GM21390 (cell line): ENCODE results near the gene ST3GAL3.
"Not testable (repeated sequence)": the region's sequence is repeated elsewhere in the genome, so short reads cannot be mapped to it uniquely, and the experiment has no call there.

Experiments used
- ATAC-seq: cut with Tn5 transposase; IDR thresholded peaks from one replicate; pipeline ENCODE4 v1.9.1; 2021; ENCODE audit not compliant: unreplicated experiment

Gene ST3GAL3

DNA sequence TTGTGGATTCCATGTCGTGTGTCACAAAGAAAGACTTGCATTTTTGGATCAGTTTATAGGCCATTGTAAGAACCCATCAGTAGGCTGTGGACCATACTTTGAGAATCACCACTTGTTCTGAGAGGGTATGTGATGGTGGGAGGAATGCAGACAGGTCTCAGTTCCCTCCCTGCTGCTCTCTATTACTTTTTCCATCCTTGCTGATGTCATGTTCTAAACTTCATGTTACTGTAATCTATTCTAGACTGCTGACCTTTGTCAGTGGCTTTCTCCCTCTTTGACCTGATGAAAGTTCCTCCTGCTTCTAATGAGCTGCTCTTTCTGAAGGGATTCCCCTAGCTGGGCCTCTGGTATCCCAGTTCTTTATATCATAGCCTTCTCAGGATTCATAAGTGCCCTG is 46.1 kb downstream of the ST3GAL3 start:
- no peak for ATAC-seq

DNA sequence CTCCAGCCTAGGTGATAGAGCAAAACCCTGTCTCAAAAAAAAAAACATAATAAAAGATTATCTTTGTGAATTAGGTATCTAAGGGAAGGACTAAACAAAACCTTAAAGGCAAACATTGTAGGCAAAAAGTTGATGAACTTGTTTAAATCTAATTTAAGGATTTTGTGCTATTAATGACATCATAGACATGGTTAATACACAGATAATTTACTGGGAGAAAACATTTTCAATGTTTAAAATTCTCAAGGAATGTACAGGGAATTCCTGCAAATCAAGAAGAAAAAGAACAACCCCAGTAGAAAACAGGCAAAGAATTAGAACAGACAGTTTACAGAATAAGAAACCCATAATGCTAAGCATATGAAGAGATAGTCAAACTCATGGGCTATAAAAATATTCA is 47.6 kb downstream of the ST3GAL3 start:
- ATAC-seq, result no peak

DNA sequence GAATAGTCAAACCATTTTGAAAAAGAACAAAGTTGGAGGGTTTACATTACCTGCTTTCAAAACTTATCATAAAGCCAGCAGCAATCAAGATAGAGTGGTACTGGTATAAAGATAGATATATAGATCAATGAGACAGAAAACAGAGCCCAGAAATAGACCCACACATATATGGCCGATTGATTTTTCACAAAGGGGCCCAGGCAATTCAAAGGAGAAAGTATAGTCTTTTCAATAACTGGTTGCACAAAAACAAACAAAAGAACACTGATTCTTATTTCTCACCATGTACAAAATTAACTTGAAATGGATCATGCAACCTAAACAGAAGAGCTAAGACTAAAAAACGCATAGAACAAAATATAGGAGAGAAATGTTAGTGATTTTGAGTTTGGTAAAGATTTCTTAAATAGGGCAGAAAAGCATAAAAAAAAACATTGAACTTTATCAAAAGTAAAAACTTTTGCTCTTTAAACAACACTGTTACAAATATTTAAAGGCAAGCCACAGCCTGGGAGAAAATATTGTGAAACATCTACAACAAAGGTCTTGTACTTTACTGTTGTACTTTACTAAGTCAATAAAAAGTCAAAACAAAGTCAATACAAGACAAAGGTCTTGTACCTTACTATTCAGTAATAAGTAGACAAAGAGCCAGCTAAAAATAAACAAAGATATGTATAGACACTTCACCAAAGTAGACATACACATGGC is 50.2 kb downstream of the ST3GAL3 start:
- ATAC-seq, result no peak

DNA sequence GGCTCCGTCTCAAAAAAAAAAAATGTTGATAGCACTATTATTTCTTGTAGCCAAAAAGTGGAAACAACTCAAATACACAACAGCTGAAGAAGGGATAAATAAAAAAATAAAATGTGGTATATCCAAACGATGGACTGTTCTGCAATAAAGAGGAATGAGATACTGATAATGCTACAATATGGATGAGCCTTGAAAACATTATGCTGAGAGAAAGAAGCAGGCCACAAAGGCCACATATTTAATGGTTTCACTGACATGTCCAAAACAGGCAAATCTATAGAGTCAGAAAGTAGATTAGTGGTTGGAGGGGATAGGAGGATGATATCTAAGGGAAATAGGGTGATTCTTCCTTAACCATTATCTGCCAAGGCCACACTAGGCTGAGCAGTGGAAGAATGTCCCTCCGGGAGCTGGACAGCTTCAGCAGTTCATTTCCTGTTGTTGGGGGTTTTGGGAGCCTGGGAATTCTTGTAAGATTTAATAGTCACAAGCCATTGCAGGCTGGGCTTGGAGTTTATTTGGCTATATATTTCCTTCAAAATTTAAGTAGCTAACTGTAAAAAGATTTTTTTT is 53.5 kb downstream of the ST3GAL3 start:
- ATAC-seq, result no peak

DNA sequence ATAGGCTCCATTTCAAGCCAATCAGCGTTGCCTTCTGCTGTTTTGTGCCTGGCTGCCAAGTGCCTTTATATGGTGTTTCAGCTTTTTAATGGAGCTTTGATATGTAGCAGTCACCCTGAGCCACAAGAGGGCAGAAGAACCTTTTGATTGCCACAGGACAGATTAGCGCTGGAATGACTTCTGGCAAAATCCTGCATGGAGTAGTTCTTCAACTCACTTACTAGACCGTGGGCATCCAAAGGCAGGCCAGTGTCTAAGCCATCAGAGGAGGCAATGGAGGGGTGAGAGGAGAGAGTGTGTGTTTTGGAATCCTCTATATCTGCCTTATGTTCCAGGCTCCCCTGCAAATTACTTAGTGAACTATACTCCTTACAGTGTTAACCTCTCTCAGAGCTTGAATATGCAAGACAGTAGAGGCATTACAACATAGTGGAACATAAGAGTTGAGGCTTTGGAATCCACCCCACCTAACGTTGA is 56.2 kb downstream of the ST3GAL3 start:
- no peak for ATAC-seq

DNA sequence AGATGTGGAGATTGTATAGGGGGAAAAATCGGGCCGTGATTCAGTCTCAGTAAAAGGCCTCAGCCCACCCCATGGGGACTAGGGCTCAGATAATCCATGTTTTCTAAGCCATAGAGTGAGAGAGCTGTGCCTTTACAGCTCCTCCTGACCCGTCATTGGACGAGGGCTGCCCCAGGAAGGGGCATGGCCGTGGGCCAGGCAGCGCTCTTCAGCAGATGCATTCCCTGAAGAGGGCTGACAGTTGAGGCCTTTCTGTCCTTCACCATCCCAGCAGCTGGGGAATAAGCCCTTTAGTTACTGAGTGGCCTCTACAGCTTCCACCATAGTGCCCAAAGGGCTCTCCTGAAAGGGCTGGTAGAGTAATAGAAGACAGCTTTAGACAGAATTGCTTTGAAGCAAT is 57.2 kb downstream of the ST3GAL3 start:
- ATAC-seq, result no peak

DNA sequence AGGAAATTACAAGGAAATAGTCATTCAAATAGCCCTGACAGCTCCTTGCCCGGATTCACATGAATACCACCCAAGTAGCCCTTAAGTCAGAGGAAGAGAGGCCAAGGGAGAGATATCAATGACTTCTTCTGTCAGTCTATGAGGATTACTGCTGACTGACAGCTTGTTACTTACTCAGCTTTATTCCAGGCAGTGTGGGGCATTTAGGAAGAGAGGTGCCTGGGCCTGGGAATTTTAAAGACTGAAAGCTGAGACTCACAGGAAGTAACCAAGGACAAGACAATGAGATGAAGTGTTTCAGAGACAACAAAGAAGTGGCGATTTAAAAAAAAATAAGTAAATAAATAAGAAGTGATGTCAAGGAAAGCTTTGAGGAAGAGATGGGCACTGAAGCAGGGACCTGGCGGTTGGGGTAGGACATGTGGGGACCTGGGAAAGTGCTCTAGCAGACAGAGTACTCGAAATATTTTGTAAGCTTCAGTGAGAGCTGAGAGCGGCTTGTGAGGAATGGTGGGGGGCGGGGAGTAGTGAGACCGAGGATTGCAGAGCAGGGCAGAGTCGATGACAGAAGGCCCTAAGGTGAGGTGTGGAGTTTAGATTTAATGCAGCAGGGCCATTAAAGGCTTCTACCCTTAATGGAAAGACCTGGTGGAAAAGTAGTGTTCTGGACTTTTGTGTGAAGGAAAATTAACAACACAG is 58.9 kb downstream of the ST3GAL3 start:
- no peak for ATAC-seq

DNA sequence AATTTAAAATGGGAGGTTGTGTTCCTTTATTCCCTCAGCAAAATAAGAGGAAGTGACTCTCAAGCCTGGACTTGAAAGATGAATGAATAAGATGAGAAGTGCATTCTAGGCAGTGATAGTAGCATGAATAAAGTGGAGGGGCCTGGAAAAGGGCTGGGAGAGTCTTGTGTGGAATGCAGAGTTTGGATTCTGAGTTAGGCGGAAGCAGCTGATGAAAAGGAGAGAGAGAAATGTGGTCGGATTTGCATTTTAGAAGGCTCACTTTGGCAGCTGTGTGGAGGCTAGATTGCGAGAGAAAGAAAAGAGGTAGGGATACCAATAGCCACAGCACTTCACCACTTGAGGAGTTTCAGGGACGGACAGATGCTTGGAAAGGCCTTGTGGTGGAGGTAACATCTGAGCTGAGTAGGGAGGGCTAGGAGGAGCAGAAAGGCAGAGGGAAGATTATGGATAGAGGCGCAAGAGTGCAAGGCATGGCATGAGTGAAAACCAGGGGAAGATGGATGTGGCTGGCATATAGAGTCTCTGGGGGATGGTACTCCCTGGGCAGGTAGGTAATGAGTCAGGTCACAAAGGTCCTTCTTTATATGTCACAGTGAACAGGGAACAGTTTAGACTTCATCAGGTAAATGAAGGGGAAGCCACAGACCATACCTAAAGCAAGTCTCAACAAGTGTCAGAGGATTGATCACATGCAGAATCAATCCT is 59.6 kb downstream of the ST3GAL3 start:
- ATAC-seq, result no peak

DNA sequence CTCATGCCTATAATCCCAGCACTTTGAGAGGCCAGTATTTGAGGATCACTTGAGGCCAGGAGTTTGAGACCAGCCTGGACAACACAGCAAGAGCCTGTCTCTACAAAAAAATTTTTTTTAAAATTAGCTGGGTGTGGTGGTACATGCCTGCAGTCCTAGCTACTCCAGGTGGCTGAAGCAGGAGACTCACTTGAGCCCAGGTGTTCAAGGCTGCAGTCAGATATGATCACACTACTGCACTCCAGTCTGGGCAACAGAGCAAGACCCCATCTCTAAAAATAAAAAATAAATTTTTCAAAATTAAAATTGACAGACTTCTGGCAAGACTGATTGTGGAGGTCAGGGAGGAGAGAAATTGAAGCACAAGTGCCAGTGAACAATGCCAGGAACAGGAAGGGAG is 60.8 kb downstream of the ST3GAL3 start:
- no peak for ATAC-seq

DNA sequence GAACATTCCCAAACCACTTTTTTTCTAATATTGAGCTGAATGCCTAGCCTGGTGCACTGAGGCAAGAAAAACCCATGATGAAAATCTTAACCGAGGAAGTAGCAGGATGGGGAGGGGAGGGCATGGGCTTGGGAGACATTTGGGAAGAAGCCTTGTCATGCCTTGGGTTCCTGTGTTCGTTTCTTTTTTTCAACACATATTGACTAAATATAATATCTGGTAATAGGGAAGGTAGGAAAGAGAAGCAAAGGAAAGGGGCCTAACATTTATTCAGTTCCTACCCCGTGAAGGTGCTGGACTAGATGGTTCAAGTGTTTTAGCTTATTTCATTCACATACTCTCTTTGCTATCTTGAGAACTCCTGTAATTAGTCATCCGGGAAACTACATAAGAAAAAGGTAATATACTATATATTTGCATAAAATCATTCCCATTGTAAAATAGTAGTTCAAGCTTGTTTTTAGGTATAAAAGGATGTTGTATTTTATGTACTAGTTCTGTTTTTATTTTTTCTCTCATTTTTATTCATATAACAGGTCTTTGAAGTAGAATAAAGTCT is 62.1 kb downstream of the ST3GAL3 start:
- ATAC-seq, result no peak

DNA sequence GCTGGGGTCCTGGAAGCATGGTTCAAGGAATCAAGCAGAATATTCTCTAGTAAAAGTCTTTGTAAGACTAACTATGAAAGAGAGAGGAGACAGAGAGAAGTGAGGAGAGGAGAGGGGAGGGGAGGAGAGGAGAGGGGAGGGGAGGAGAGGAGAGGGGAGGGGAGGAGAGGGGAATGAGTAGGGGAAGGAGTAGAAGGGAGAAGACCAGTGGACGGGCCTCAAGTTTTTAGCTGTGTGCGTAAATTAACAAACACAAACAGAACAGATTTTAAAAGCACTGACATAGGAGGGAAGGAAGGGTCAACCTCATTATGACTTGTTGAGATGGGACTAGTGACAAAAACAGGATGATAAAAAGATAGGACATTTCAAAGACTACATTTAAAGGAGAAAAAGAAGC is 62.8 kb downstream of the ST3GAL3 start:
- ATAC-seq, result no peak

DNA sequence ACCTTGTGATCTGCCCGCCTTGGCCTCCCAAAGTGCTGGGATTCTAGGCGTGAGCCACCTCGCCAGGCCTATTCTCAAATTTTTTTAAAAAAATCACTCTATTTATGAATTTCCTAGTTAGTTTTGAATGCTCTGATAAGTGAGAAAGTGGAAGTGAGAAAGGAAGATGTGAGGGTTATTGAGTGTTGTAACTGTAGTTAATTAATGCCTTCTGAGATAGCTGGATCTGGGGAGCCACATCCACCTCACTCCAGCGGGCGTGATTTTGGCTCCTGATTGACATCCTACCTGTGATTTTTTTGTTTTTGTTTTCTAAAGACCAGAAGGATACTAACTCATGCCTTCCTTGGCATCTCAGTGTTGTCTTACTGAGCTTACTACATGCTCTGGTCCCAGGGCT is 65.6 kb downstream of the ST3GAL3 start:
- no peak for ATAC-seq

DNA sequence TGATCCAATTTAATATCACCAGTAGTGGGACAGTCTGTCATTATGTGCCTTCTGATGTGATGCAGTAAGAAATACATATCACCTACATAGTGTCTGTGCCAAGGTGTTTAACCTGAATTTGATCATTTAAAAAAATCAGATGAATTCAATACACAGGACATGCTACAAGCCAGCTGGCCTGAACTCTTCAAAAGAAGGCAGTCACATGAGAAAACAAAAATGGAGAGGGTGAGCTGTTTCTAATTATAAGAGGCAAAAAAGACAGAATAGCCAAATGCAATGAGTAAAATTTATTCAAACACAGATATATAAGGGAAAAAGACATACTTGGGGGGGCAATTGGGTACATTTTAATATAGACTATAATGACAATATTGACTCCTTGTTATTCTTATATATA is 66.5 kb downstream of the ST3GAL3 start:
- ATAC-seq, result no peak

DNA sequence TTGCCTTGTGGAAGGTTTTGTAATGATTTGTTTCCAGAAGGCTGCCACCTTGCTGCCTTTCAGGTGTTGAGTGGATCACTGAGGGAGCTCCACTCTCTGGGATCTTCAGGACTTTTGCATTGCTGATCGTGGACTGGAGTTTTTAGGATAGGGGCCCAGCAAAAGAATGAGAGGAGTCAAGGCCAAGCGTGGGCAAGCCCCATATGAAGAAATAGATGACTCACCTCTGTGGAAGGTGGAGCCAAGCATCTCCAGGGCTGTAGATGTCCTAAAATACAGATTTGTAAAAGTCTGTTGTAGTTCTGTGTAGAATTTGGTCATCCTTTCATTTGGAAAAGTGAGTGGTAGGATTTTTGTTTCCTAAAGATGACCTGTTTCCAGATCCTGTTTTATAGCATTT is 67.0 kb downstream of the ST3GAL3 start:
- ATAC-seq, result no peak

DNA sequence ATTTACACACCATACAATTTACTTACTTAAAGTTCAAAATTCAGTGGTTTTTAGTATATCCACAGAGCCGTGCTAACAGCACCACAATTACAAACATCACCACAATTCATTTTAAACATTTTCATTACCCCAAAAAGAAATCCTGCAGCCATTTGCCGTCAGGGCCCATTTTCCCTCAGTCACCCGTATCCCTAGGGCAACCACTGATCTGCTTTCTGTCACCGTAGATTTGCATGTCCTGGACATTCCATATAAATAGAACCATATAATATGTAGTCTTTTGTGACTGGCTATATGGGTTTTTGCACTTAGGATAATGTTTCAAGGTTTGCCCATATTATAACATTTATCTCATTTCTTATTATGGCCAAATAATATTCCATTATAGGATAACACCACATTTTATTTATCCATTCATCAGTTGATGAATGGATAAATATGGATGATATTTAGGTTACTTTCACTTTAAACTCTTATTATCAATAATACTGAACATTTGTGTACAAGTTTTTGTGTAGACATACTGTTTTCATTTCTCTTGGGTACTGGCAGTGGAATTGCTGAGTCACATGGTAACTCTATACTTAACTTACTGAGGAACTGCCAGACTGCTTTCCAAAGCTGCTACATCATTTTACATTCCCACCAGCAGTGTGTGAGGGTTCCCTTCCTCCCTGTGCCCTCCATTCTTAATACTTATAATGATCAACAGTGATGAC is 68.9 kb downstream of the ST3GAL3 start:
- no peak for ATAC-seq

DNA sequence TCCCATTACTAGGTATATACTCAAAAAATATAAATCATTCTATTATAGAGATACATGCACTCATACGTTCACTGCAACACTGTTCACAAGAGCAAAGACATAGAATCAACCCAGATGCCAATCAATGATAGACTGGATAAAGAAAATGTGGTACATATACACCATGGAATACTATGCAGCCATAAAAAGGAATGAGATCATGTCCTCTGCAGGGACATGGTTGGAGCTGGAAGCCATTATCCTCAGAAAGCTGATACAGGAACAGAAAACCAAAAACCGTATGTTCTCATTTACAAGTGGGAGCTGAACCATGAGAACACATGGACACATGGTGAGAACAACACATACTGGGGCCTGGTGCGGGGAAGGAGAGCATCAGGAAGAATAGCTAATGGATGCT is 70.6 kb downstream of the ST3GAL3 start:
- not testable (repeated sequence) for ATAC-seq

DNA sequence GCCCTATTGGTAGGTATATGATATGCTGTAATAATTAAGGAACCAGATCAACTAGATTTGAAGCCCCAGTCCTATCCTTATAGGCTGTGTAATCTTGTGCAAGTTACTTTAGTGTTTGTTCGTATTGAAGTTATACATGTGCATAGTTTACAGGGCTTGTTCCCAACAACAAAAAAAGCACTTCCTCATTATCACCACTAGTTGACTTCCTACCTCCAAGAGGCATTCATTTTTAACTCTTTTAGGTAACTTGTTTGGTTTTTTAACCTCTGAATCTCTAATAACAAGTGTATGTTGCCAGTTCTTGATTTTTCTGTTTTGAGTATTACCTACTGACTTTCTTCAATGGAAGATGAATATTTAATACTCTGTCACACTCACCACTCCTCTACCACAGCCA is 71.9 kb downstream of the ST3GAL3 start:
- ATAC-seq, result no peak

DNA sequence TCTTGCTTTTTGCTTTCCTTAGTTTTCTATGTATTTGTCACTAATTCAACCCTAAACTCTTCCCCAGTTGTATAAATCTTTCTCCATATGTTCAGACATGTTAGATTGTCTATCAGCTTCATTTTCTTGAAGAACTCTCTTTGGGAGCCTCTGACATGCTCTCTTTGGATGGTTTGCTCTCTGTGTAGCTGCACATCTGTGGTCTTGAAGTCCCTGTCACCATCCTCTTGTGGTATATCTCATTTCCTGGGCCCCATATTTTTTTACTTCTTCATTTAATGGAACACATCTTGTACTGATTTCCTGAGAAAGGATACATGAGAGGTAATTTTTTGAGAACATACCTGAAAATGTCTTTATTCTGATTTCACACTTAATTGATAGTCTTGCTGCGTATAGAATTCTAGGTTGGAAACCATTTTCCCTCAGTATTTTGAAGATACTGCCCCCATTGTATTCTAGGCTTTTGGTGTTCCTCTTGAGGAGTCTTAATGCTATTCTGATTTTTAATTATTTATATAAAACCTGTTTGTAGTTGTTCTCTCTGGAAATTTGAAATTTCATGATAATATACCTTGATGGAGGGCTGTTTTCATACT is 72.6 kb downstream of the ST3GAL3 start:
- no peak for ATAC-seq

DNA sequence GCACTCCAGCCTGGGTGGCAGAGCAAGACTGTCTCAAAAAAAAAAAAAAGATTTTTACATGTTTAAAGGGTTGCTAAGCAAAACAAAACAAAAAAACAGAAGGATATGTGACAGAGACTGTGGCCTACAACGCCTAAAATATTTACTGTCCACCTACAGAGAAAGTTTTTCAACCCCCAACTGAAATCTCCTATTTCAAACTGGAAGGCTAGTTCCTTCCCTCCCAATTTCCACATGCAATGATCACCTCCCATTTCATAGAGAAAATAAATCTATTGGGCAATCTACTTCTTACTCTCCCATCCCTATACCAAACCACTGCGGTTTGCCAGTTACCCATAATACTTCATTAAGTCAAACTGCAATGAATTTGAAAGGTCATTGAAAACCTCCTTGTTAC is 74.2 kb downstream of the ST3GAL3 start:
- ATAC-seq, result no peak

DNA sequence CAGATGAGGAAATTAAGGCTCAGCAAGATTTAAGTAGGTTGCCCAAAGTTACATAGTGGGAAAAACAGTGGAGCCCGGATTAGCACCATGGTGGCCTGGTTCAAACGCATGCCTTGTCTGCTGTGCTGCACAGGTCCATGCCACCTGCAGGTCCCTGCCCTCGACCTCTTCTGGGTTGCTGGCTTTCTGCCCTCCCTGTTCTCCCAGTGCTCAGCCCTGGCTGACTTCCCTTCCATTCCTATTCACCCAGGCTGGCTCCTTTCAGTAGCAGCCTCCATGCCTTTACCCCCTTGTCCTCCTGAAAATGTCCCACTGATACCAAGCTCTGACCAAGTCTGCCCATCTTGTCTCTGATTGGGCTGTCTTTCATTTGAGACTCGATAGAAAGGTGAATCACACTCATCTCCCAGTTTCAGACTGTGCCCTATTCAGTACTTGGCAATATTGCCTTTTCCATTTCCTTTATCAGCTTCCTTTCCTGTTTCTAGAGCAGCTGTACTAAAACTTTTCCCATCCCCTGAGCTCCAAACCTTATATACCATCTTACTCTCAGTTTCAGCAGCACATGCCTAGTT is 75.8 kb downstream of the ST3GAL3 start:
- no peak for ATAC-seq
